Stimulated activated effector memory CD8-positive, alpha-beta T cell treated with anti-CD3 and anti-CD28 coated beads, Interleukin-12 subunit alpha, Interleukin-12 subunit beta, amount 100 ng/mL, for 72 hours (primary cell): ENCODE data around the gene ENPP5.
"Not testable (repeated sequence)": the region's sequence is repeated elsewhere in the genome, so short reads cannot be mapped to it uniquely, and the experiment has no call there.

Experiments used
- ATAC-seq: fragments of 150-1000 bp; cut with Tn5 transposase; 2 replicates; pipeline ENCODE4 v1.10.0; 2021
- DNase-seq, 2 donors: peaks; one replicate each; pipeline ENCODE4 v3.0.0; 2021 to 2022; ENCODE audit warnings: low spot score in 2 of 2
- H3K27ac Mint-ChIP-seq: one replicate; pipeline ENCODE4 v1.8.0; 2022; ENCODE audit warnings: mild to moderate bottlenecking, mixed read lengths
- H3K36me3 Mint-ChIP-seq: one replicate; pipeline ENCODE4 v1.8.0; 2022; ENCODE audit warnings: mild to moderate bottlenecking, mixed read lengths
- H3K4me1 Mint-ChIP-seq: one replicate; pipeline ENCODE4 v1.8.0; 2022; ENCODE audit warnings: mixed read lengths
- H3K4me3 Mint-ChIP-seq: one replicate; pipeline ENCODE4 v1.8.0; 2022; ENCODE audit warnings: mild to moderate bottlenecking, mixed read lengths
- H3K9me3 Mint-ChIP-seq: one replicate; pipeline ENCODE4 v1.8.0; 2022; ENCODE audit warnings: mixed read lengths

ENPP5 gene

GRCh38 chr6:46135176-46135575 lies 35.6 kb downstream of the ENPP5 start:
- DNase-seq (no peak), ATAC-seq (peak; percentile 78)
- no peaks in the 10 kb centered on the region for H3K9me3 Mint-ChIP-seq
- no peak overlapping the region for H3K4me3 Mint-ChIP-seq
- no peak overlapping the region for H3K27ac Mint-ChIP-seq
- peaks cover 67% of the 10 kb centered on the region for H3K4me1 Mint-ChIP-seq
- H3K36me3 Mint-ChIP-seq, result peaks cover under 1% of the 10 kb centered on the region

GRCh38 chr6:46134216-46134615 lies 36.6 kb downstream of the ENPP5 start:
- H3K4me3 Mint-ChIP-seq, result no peak overlapping the region
- no peak overlapping the region for H3K27ac Mint-ChIP-seq
- no peaks in the 10 kb centered on the region for H3K9me3 Mint-ChIP-seq
- ATAC-seq, result no peak
- peaks cover 6% of the 10 kb centered on the region for H3K36me3 Mint-ChIP-seq
- DNase-seq, result no peak
- peaks cover 66% of the 10 kb centered on the region for H3K4me1 Mint-ChIP-seq

- not testable (repeated sequence) for H3K36me3 Mint-ChIP-seq, H3K27ac Mint-ChIP-seq, H3K9me3 Mint-ChIP-seq, DNase-seq, ATAC-seq, H3K4me3 Mint-ChIP-seq
- H3K4me1 Mint-ChIP-seq, result peaks cover 57% of the 10 kb centered on the region
Observed at GRCh38 chr6:46131291-46131690, 39.5 kb downstream of the ENPP5 start.

GRCh38 chr6:46130666-46131065 lies 40.1 kb downstream of the ENPP5 start:
- Mint-ChIP-seq H3K36me3 (peaks cover 6% of the 10 kb centered on the region), H3K4me1 (peaks cover 52% of the 10 kb centered on the region), H3K27ac (peak overlapping the region; percentile 97), H3K4me3 (peak overlapping the region; percentile 99), H3K9me3 (no peaks in the 10 kb centered on the region)
- no peak for DNase-seq
- no peak for ATAC-seq

GRCh38 chr6:46129629-46130511 lies 40.9 kb downstream of the ENPP5 start, which contains the start of gene ENPP4:
Gene ENPP4, plus strand, starts transcription at chr6:46129989. Its CDS starts 9,595 bp downstream, at chr6:46139584.
- Mint-ChIP-seq H3K9me3 (no peaks in the 10 kb centered on the region), H3K36me3 (peaks cover 6% of the 10 kb centered on the region), H3K4me3 (peak within 1 kb of the TSS; percentile 99), H3K4me1 (peaks cover 45% of the 10 kb centered on the region), H3K27ac (peak within 1 kb of the TSS; percentile 97)
- ATAC-seq (peak; percentile 100), DNase-seq (peak; percentile 98 to 99)

GRCh38 chr6:46129291-46129628 lies 41.5 kb downstream of the ENPP5 start:
- no peak for DNase-seq
- H3K36me3 Mint-ChIP-seq, result peaks cover 6% of the 10 kb centered on the region

GRCh38 chr6:46128476-46128875 lies 42.3 kb downstream of the ENPP5 start:
- Mint-ChIP-seq H3K4me1 (peaks cover 36% of the 10 kb centered on the region), H3K9me3 (no peaks in the 10 kb centered on the region)
- no peak for ATAC-seq

More at GRCh38 chr6:46129291-46129628, 41.5 kb downstream of the ENPP5 start:
- Mint-ChIP-seq H3K4me1 (peaks cover 44% of the 10 kb centered on the region), H3K27ac (peak overlapping the region; percentile 97), H3K9me3 (no peaks in the 10 kb centered on the region), H3K4me3 (peak overlapping the region; percentile 99)
- ATAC-seq, result peak; percentile 44

GRCh38 chr6:46119679-46120078 lies 51.1 kb downstream of the ENPP5 start:
- not testable (repeated sequence) for H3K27ac Mint-ChIP-seq, H3K4me3 Mint-ChIP-seq
- peaks cover 30% of the 10 kb centered on the region for H3K4me1 Mint-ChIP-seq

More at GRCh38 chr6:46128476-46128875, 42.3 kb downstream of the ENPP5 start:
- no peak for DNase-seq
- Mint-ChIP-seq H3K36me3 (peaks cover 6% of the 10 kb centered on the region), H3K4me3 (peak overlapping the region; percentile 99), H3K27ac (no peak overlapping the region)

GRCh38 chr6:46118836-46119235 lies 51.9 kb downstream of the ENPP5 start:
- DNase-seq, result no peak
- Mint-ChIP-seq H3K36me3 (no peaks in the 10 kb centered on the region), H3K4me3 (no peak overlapping the region), H3K4me1 (peaks cover 30% of the 10 kb centered on the region), H3K9me3 (peaks cover 9% of the 10 kb centered on the region), H3K27ac (no peak overlapping the region)
- ATAC-seq, result no peak

More at GRCh38 chr6:46119679-46120078, 51.1 kb downstream of the ENPP5 start:
- DNase-seq, H3K36me3 Mint-ChIP-seq, H3K9me3 Mint-ChIP-seq, ATAC-seq: not testable (repeated sequence)

GRCh38 chr6:46118157-46118556 lies 52.6 kb downstream of the ENPP5 start:
- Mint-ChIP-seq H3K4me3 (no peak overlapping the region), H3K27ac (no peak overlapping the region), H3K36me3 (no peaks in the 10 kb centered on the region), H3K4me1 (peaks cover 33% of the 10 kb centered on the region), H3K9me3 (peaks cover 9% of the 10 kb centered on the region)
- ATAC-seq (no peak), DNase-seq (no peak)

GRCh38 chr6:46116289-46116688 lies 54.5 kb downstream of the ENPP5 start:
- DNase-seq (no peak), ATAC-seq (no peak)
- peaks cover 4% of the 10 kb centered on the region for H3K9me3 Mint-ChIP-seq
- no peak overlapping the region for H3K27ac Mint-ChIP-seq
- no peak overlapping the region for H3K4me3 Mint-ChIP-seq
- H3K36me3 Mint-ChIP-seq, result no peaks in the 10 kb centered on the region
- peaks cover 36% of the 10 kb centered on the region for H3K4me1 Mint-ChIP-seq

- Mint-ChIP-seq H3K27ac (no peak overlapping the region), H3K4me1 (peaks cover 34% of the 10 kb centered on the region), H3K36me3 (no peaks in the 10 kb centered on the region), H3K9me3 (peaks cover 2% of the 10 kb centered on the region), H3K4me3 (no peak overlapping the region)
- ATAC-seq (no peak), DNase-seq (no peak)
Observed at GRCh38 chr6:46115634-46116033, 55.1 kb downstream of the ENPP5 start.

GRCh38 chr6:46113370-46113769 lies 57.4 kb downstream of the ENPP5 start:
- Mint-ChIP-seq H3K4me3 (no peak overlapping the region), H3K27ac (no peak overlapping the region), H3K4me1 (peaks cover 13% of the 10 kb centered on the region), H3K9me3 (no peaks in the 10 kb centered on the region), H3K36me3 (no peaks in the 10 kb centered on the region)
- ATAC-seq (no peak), DNase-seq (no peak)
